Lower leg skin (tissue), 3 donors: ENCODE results near the gene ST3GAL3.

Source experiments
- CTCF ChIP-seq, 3 donors: fragments of 450-650 bp; IDR thresholded peaks; one replicate each; pipeline ENCODE4 v1.5.1; 2016; ENCODE audit warnings: antibody characterized with exemption in 3 of 3, mild to moderate bottlenecking in 3 of 3, moderate library complexity in 2 of 3
- POLR2A ChIP-seq, 2 donors: fragments of 450-650 bp; IDR thresholded peaks; one replicate each; pipeline ENCODE4 v1.6.1; 2016 to 2017; ENCODE audit warnings: antibody characterized with exemption in 2 of 2, mild to moderate bottlenecking in 1 of 2, moderate library complexity in 1 of 2

- TF ChIP-seq POLR2A (IDR thresholded peaks at IDR 0.05) = no peak
- no peak for TF ChIP-seq CTCF (IDR thresholded peaks at IDR 0.05)
These were observed 226.2 kb downstream of the ST3GAL3 start, which contains the start of gene ARTN for GRCh38 chr1:43933386-43934100.
